ENCODE measurements around the gene RUNX3. TPM values are rescaled to one million over a fixed set of nuclear protein-coding genes. Genes with fewer than 3 reads are reported as not detected.

The RUNX3 gene
- total and polyA plus RNA-seq, 2 donors (not counting 3 experiments of a cell fraction or from before 2014, with no cell fraction given), result not detected

DNA sequence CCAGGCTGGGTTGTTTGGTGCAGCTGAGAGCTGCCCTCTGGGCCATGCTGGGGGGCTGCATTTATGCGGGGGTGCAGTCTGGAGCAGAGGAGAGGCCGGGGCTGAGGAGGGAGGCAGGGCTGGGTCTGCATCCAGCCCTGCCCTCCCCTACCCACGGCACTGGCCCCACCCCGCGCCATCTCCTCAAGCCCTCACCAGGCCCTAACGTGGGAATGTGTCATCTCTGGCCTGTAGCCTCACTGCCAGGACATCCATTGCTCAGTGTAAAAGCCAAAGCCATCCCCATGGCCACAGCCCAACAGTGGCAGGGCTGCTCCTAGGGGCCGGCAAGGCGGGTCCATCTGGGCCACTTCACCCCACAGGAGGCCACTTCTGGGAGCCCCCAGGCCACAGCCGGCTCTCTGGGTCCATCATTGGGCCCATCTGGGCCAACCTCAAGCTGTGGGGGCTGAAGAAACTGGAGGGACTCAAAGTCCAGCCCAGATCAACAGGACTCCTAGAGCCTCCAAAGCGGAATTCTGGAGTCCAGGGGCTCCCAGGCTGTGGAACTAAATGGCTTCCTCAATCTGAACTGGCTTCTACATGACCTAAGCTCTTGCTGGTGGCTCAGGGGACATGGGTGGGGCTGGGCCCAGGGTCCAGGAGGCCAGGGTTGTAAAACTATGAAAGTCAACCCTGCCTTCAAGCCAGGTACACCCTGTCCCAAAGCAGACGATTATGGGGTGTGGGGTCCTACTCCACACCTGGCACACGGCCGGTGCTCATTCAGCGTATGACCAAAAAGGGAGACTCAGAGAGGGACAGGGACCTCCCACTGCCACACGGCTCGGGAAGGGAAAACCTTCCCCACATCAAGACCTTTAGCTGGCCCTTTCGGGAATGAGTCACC is 32.6 kb downstream of the RUNX3 start:
- Histone ChIP-seq H3K9me1 (replicated peaks; ENCODE audit: control insufficient read depth, extremely low read depth, insufficient read depth, low read length) (no peaks in the 10 kb centered on the region), H3K9me3 (replicated peaks; ENCODE audit: control insufficient read depth, insufficient read depth, low read length) (no peaks in the 10 kb centered on the region), H3K79me2 (ENCODE audit: control insufficient read depth, insufficient read depth, low read length) (no peaks in the 10 kb centered on the region), H3K9ac (replicated peaks; ENCODE audit: extremely low read depth, insufficient read depth, low read length) (no peak overlapping the region), H2AFZ (ENCODE audit: low read depth, low read length) (no peak overlapping the region), H3K4me2 (ENCODE audit: insufficient read depth, low read length) (no peak overlapping the region), H3K4me3 (replicated peaks in 1 of 3; ENCODE audit: insufficient read depth in 1 of 3, low read depth in 1 of 3, low read length in 3 of 3) (no peak overlapping the region), H4K20me1 (replicated peaks; ENCODE audit: control insufficient read depth, extremely low read depth, insufficient read depth, low read length) (no peaks in the 10 kb centered on the region), H3K27me3 (ENCODE audit: control insufficient read depth in 2 of 2, insufficient read depth in 2 of 2, low read length in 2 of 2) (peaks cover 0 to 6% of the 10 kb centered on the region in 2 experiments), H3K36me3 (ENCODE audit: control insufficient read depth in 2 of 2, extremely low read depth in 1 of 2, insufficient read depth in 2 of 2, low read length in 2 of 2) (no peaks in the 10 kb centered on the region), H3K27ac (ENCODE audit: insufficient read depth, low read depth, low read length) (no peak overlapping the region), H3K4me1 (ENCODE audit: control insufficient read depth, extremely low read depth, insufficient read depth, low read length) (no peaks in the 10 kb centered on the region)
- TF ChIP-seq, protein P1, sequence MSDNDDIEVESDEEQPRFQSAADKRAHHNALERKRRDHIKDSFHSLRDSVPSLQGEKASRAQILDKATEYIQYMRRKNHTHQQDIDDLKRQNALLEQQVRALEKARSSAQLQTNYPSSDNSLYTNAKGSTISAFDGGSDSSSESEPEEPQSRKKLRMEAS (IDR thresholded peaks at IDR 0.05; ENCODE audit: insufficient read depth, insufficient read length), result no peak
- TF ChIP-seq FOS (IDR thresholded peaks at IDR 0.05; ENCODE audit: borderline replicate concordance, insufficient read depth, low read length), result no peak
- no peak for TF ChIP-seq GATA2 (IDR thresholded peaks at IDR 0.05; ENCODE audit: insufficient read depth, insufficient read length, low read depth, low read length)
- TF ChIP-seq, protein P2, sequence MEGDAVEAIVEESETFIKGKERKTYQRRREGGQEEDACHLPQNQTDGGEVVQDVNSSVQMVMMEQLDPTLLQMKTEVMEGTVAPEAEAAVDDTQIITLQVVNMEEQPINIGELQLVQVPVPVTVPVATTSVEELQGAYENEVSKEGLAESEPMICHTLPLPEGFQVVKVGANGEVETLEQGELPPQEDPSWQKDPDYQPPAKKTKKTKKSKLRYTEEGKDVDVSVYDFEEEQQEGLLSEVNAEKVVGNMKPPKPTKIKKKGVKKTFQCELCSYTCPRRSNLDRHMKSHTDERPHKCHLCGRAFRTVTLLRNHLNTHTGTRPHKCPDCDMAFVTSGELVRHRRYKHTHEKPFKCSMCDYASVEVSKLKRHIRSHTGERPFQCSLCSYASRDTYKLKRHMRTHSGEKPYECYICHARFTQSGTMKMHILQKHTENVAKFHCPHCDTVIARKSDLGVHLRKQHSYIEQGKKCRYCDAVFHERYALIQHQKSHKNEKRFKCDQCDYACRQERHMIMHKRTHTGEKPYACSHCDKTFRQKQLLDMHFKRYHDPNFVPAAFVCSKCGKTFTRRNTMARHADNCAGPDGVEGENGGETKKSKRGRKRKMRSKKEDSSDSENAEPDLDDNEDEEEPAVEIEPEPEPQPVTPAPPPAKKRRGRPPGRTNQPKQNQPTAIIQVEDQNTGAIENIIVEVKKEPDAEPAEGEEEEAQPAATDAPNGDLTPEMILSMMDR (IDR thresholded peaks at IDR 0.05; ENCODE audit: extremely low read depth in 1 of 2, insufficient read depth in 1 of 2, low read depth in 1 of 2, low read length in 2 of 2), result no peak
- no peak for TF ChIP-seq POLR2AphosphoS5 (IDR thresholded peaks at IDR 0.05; ENCODE audit: insufficient read depth, low read depth, low read length)
- TF ChIP-seq POLR2A (IDR thresholded peaks at IDR 0.05; ENCODE audit: low read depth, low read length), result no peak
- no peak for TF ChIP-seq MYC (IDR thresholded peaks at IDR 0.05; ENCODE audit: low read depth, low read length)
- TF ChIP-seq EZH2 (IDR thresholded peaks at IDR 0.05; ENCODE audit: borderline replicate concordance, low read depth, low read length, severe bottlenecking), result no peak
- no peak for TF ChIP-seq JUN (IDR thresholded peaks at IDR 0.05; ENCODE audit: borderline replicate concordance, insufficient read depth, insufficient read length, low read depth)
- ChIA-PET CTCF (interaction anchor here (0.8 to 4.4 kb wide), 12 partner anchors 10 to 214 kb away, joined by 3 to 37 read pairs (median 4); no protein-coding TSS in a partner anchor), POLR2A (no interaction called here)
- dilution Hi-C loops (cut with MboI; ENCODE audit: extremely low pct_ligation_motif_present, low sequenced_read_pairs), result no loop called here
- DNase-seq (ENCODE audit: low read depth, low spot score) (no peak), FAIRE-seq (no peak)
- BruUV-seq (replicated peaks), result no TSS peak
- intact Hi-C loops (cut with micrococcal nuclease), result loop anchor here (1.0 kb wide), 2 partner anchors 49 to 209 kb away; no protein-coding TSS in a partner anchor
